Measurements from ENCODE around the gene CDKN1C.

The CDKN1C gene

DNA sequence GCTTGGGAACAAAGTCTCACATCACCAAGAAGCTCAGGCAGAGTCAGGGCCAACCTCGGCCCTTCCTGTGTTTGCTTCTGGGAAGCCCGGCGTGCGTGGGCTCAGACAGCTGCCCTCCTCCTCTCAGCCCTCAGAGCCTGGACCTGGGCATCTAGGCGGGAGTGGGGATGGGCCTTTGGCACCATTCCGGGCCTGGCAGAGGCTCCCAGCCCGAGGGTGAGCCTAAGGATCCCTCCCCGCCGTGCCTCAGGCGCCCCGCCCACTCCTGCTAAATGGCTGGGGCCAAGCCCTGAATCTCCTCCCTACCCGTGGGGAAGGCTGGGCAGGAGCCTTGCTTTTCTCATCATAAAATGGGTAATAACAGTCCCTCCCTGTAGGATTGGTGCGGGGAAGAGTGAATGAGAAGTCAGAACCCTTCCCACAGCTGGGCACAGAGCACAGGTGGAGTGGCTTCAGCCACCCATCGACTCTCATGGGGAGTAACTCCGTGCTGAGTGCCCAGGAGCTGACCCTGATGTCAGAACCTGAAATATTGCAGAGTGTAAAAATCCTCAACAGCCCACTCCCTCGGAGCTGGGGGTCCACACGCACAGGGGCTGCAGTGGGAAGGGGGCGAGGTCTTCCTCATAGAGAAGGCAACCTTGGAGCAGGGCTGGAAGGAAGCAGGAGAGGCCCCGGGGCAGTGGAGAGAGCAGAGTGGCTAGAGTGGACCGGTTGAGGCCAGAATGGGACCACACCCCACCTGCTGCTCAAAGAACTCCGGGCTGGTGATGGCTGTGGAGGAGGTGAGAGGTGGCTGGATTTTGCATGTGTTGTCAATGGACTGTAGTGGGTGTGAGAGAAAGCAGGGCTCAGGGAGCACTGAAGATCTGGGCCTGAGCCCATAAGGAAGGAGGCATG is 18.8 kb upstream of the CDKN1C start:
- DNase-seq: no peak

DNA sequence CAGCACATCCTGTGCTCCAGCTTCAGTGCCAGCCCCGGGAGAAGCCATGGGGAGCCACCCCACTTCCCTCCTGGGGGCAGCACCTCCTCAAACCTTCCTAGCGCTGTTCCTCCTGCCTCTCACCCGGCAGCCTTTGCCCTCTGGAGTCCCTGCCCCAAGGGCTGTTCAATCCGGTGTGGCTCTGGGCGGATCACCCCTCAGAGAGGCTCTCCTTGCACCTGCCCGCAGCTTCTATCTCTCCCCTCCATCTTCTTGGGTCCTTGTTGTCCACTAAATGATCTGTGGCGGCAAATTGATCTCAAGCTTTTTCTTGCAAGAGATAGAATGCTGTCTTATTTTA is 18.1 kb upstream of the CDKN1C start:
- no peak for DNase-seq

DNA sequence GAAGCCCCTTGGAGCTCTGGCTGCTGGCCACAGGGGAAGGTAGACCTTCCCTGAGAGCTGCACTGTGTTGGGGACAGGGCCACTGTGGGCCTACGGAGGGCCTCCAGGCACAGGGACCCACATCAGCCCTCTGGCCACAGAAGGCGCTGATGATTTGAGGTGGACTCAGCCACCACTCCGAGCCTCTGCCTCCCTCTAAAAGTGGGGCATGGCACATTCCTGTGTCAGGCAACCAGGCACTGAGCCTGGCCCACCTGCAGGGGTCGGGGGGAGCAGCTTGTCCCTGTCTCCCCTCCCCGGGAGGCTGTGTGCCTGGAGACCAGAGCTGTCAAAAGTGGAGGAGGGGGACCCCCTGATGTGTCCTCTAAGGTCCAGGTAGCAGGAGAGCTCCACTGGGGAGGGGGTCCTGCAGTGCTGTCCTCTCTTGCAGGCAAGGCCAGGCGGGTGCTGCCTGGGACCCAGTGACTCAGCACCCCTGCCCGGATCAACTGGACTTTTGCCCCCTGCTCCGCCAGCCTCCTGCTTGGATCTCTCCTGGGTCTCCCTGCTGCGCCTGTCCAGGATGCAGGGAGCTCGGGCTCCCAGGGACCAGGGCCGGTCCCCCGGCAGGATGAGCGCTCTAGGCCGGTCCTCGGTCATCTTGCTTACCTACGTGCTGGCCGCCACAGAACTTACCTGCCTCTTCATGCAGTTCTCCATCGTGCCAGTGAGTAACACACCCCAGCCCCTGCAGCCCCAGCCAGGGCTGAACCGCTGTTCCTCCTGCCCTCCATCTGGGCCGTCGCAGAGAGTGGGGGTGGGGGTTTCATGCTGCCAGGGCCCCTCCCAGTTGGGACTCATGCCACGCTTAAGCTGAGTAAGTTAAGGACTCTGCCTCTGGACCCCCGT is 17.5 kb upstream of the CDKN1C start:
- DNase-seq: no peak

DNA sequence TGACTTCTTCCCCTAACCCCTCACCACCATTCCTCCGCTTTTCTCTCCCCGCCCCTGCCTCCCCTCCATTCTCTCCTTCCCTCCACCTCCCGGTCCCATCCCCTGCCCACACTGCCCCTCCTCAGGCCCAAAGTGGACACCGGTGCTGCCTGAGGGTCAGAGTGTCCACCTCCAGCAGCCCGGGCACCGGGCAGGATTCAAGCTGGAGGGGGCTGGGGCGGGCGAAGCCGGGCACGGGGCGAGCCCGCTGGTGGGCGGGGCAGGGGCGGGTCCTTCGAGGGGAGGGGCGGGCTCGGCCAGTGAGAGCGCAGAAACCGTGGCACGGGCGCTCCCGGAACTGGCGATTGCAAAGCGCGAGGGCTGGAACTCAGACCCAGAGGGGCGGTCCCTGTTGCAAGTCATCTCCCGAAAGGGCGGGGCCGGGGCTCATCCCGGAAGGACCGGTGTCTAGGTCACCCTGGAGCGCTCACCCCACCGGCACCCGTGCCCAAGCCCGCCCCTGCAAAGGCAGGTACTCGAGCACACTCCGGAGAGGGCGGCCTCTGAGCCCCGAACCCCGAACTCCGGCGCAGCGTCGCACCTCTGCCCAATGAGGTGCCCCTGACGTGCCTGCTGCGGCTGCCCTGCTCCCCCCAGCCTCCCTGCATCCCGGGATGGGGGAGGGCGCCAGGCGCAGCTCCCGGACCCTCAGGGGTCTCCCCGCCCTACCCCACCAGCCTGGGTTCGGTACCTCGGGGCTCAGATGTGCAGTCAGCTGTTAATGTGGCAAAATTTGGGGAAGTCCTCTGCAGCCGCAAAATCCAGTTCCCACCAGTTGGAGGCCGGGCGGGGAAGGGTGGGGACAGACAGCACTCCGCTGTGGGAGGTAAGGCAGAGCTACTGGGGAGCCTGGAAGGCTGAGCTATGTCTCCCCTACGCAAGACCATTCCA is 16.5 kb upstream of the CDKN1C start:
- peak; percentile 94 for DNase-seq

DNA sequence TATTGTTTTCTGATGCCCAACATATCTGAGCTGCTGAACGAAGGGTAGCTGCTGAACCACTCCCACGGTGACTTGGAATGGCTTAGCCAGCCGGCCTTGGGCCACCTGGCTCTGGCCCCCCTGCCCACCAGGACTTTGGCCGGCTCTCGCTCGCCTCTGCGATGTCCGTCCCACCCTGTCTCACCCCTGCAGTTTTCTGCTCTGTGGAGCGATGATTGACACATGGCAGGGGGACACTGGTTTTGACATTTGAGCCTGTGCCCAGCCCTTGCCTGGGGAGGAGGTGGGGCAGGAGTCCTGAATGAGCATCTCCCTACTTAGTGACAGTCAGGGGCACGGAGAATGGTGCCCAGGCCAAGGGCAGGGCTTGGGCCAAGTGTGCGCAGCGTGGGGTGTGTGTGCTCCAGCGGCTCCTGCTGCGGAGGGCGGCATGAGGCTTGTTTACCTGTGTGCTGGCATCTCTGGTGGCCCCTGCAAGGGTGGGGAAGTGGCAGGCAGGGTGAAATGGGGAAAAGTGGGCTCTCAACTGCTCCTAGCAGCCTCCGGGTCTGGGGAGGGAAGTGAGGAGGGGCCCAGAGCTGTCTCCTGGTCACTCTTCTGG is 15.7 kb upstream of the CDKN1C start:
- no peak for DNase-seq

DNA sequence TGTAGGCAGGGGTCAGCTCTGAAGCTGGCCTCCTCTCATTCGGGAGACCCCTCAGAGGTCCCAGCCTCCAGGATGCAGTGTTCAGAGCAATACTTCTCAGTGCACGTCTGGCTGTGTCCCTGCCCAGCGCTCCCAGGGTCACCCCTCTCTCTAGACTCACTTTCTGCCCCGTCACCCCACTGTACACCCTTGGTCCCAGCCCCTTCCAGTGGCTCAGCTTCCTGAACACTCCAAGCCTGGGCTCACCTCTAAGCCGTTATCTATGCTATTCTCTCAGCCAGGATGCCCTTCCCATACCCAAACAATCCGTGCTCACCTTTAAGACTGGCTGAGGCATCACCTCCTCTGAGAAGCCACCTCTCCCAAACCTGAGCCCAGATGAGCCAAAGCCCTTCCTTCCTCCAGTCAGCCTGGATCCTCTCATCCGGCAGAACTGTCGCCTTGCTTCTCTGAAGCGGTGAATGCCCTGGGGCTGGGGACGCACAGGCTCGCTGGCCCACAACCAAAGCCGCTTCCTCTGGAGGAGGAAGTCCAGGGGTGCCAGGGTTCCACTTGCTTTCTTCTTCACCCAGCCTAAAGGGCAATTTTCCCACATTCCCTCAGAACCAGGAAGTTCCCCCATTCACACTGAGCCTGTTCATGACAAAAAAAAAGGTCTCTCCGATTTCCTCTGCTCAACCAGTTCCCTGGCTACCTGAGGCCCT is 13.7 kb upstream of the CDKN1C start:
- peak; percentile 45 for DNase-seq

DNA sequence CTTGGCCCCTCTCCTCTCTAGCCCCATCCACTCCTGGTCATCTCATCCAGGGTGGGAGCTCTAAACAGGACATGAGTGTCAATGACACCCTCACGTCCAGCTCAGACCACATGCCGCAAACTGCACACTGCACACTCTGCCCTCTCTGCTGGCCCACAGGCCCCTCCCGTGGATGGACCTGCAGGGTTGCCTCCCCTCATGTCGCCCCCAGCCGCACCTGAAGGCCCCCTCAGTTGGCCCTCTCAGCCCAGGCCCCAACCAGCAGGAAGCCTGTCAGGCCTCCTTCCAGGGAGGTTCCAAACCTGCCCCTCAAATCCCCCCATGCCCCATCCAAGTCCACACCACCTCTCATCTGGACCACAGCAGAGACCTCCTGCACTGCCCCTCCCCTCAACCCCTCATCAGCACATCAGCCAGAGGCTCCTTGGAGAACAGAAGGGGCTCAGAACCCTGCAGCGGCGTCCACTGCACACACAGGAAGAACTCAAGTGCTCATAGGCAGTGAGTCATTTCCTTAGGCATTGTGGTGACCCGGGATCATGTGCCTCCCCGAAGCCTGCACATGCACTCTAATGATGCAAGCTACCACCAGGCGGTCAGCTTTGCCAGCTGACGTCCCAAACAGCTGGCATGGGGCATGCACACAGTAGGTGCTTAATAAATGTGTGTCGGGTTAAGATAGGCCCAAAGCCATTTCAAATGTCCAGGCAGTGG is 12.9 kb upstream of the CDKN1C start:
- peak; percentile 77 for DNase-seq

DNA sequence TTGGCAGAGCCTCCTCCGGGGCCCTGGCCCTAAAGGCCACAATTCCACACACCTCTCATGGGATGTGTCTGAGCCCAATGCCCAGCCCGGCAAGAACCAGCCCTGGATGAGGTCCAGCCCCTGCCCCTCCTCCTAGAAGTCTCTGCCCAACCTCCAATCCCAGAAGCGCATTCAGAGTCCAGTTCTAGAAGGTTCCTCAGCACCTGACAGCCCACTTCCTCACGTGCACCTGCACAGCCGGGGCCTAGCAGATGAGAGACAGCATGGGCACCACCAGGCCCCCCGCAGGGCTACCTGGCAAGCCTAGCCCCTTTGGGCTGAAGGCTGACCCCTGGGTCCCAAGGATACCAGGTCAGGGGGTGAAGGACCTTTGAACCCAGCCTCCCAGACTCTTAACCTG is 11.5 kb upstream of the CDKN1C start:
- DNase-seq: no peak

DNA sequence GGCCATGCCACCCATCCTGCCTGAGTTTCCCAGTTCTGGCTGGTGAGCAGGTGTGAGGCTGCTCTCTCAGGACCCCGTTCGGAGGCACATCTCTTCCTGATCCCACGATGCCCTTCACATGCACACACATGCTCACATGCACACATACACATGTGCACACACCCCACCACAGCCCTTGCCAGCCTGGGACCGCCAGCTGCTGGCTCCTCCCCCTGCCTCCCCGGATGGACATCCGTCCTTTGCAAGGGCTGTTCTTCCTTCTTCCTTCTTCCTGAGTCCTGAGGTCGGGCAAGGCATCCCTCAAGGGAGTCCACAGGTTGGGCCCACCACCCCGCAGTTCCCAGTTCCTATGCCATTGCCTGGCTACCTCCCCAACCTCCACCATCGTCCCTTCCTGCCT is 10.5 kb upstream of the CDKN1C start:
- DNase-seq: no peak

DNA sequence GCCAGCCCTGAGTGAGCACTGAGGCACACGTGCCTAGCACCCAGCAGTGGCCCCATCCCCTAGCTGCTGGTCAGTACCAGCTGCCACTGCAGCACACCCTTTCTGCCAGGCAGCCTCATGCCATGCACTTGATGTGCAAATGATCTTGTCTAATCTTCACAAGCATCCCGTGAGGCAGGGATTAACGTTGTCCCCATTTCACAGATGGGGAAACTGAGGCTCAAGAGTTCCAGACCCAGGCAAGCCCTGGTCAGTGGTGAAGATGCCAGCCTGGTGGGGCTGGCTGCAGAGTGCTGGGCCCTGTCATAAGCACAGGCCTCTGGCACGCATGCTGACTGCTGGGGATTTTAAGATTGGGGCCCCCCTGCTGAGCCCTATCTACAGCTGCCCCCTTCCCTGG is 8.4 kb upstream of the CDKN1C start:
- no peak for DNase-seq

DNA sequence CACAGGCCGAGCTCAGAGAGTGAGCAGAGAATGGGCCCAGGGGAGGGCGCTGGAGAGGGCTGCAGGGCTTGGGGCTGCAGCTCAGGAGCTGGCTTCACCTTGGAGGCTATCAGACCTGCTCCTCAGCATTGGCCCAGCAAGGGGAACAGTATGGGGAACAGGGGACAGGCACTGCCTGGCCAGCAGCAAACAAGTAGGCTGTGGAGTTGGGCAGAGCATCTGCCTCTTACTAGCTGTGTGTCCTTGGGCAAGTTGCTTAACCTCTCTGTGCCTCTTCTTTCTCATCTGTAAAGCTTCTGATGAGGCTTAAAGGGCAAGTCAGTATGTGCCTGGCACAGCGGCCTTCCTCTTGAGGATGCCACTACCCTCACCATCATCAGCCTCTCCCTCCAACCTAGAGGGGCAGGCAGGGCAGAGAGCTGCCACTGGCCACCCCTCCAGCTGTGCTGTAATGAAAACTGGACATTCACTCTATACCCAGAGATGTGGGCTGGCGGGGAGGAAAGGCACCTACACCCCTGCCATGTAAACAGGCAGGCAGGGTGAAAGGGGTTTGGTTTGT is 7.5 kb upstream of the CDKN1C start:
- DNase-seq: peak; percentile 40

DNA sequence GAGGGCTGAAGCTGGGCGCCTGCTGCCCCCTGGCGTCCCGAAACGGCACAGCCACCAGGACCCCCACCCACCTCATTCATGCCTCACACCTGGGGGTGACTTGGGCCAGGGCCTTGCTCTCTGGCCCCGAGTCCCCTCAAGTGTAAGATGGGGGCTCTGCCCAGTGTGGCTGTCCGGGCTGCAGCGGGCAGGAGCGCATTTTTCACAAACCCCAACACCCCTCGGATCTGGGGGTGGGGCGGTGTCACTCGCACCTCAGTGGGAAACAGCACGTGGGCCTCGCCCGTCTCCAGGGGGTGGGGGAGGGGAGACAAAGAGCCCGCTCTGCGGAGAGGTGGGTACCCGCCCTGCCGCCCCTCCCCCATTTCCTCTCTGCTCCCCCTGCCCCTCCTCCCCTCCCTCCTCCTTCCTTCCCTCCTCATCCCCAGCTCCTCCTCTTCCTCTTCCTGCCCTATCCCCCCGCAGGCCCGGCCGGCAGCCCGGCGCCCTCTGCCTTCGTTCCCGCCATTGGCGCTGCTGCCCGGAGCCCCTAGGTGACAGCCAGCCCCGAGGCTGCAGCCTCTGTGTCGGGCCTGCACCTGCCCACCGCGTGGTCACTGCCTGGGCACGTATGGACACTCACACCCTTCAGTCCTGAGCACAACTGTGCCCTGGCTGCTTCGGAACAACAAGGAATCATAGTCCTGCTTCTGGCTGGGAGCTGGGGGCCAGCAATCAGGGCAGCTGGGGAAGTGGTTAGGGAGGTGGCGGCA is 6.8 kb upstream of the CDKN1C start:
- DNase-seq: peak; percentile 64

DNA sequence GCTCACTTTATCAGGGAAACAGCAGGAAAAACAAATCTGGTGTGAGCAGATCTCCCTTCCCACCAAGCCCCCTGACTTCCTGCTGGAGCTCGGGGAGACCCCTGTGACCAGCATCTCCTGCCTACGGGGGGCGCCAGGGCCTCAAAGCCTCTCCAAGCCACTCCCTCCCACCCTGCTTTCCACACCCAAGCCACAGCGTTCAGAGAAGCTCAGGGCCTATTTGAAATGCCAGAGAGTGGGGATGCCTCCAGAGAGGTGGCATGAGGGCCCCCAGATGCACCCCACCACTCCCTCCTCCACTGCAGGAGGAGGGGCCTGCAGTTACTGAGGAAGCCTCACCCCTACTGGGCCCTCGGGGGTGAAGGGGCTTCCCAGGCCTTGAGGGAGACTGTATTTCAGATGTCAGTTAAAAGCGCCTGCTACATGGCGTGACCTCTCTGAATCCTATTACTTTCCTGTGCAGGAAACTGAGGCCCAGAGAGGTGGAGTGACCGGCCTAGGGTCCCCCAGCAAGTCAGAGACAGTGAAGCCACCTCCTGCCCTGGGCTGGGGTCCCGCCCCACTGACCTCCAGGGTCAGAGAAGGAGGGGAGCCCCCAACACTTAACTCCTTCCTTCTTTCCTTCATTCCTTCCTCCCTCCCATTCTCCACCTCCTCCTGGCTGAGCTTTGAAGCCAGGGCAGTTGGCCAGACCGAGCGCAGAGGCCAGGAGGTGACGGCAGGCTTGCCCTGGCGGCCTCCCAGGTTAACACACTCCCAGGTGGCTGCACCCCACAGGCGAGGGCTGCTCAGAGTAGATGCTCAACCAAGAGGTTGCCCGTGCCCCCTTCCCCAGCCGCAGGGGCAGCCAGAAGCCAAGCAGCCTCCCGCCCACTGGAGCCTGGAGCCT is 6.0 kb upstream of the CDKN1C start:
- no peak for DNase-seq

DNA sequence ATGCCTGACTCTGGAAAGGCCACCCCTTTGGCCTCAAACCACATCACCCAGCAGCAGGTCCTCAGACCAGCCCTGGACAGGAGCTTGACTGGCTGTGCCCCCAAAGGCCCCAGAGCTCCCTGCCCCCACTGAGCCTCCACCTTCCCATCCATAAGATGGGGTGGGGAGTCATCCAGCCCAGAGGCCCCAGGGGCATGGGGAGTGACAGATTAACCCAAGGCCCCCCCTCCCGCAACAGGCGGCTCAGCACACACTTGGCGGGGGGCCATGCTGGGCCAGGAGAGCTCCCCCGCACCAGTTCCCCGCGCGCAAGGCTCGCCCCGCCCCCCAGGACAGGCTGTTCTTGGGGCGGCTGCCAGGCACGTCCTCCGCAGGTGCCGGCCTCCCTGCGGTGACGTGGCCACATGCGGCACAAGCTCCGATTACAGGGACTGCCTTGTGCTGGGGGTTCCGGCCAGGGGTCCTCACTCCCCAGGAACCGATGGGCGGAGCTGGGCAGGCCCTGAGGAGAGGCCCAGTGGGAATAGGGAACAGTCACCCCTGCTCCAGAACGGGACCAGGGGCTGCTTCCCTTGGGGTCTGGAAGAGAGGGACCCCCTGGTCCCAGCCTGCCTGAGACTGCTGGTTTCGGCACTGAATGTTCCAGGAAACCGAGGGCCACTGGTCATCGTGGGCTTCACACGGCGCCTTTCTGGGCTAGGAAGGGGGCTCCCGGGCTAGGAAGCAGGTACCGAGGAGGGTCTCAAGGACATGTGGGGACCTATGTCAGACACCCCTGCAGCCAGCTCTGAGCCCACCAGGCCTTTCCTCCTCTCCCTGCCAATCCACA is 5.1 kb upstream of the CDKN1C start:
- DNase-seq: no peak

DNA sequence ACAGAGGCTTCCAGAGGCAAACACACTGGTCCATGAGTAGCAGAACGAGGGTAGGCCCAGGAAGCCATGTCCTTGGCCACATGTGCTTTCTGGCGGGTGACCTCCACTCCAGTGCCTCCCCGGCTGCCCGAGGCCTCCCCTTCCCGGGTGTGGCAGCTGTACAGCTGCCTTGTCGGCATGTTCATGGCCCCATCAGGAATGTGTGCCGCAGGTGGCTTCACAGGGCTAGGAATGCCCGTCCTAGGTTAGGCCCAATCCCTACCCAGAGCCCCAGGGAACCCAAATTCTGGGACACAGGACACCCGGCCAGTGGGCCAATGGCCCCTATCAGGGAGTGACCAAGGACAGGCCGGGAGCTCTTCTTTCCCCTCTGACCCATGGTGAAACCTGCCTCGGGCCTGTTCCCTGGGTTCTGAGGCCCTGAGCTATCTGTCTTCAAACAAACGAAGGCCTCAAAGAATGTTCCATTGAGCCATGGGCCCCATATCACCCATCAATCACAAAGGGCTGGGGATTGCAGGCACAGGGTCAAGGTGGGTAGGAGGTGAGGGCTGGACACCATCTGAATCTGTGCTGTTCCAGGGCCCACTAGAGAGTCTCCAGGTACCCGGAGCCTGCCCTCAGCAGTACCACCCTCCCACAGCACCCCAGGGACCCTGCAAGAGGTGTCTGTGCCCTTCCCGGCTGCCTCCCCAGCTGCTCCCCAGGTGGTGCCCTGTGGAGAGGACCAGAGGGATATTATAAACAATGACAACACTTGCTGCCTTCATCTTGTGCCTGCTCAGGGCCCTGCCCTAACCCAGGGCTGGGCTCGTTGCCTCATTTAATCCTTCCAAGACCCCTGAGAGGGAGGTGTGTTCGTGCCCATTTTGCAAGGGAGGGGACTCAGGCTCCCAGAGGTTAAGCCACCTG is 4.0 kb upstream of the CDKN1C start:
- no peak for DNase-seq

DNA sequence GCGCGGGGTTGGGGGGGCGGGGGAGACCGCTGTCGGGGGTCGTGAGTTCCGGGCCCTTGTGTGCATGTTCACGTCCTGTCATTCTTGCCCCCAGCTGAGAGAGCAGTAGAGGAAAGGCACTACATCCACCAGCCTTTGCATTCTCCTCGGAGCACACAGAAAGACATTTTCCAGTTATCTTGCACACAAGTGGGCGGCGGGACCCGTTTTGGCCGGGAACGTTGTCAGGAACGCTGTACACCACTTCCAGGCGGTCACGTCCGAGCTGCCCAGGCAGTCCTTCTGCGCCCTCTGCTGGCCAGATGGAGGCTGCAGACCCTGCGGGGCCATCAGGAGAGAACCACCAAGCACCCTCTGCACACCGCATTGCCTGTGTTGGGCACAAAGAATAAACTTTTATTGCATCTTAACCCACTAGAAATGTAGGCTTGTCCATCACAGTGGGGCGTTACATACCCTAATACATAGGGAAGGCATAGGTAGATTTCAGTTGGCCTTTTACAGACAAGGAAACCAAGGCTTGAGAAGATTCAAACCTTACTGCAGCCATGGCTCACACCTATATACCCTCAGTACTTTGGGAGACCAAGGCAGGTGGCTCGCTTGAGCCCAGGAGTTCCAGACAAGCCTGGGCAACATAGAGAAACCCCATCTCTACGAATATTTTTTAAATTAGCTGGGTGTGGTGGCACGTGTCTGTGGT is 2.8 kb upstream of the CDKN1C start:
- peak; percentile 83 for DNase-seq
